GM18858 (cell line): ENCODE results near the gene SPEM1.

Experiments
- ATAC-seq: cut with Tn5 transposase; IDR thresholded peaks from one replicate; pipeline ENCODE4 v1.9.1; 2021; ENCODE audit not compliant: unreplicated experiment

SPEM1 gene

GRCh38 chr17:7396147-7396546 is 24.0 kb upstream of the SPEM1 start:
- no peak for ATAC-seq

GRCh38 chr17:7398612-7399011 is 21.5 kb upstream of the SPEM1 start:
- no peak for ATAC-seq

GRCh38 chr17:7403043-7403726 is 16.9 kb upstream of the SPEM1 start:
- ATAC-seq: no peak

GRCh38 chr17:7403727-7403976 is 16.5 kb upstream of the SPEM1 start:
- no peak for ATAC-seq

- peak; percentile 79 for ATAC-seq
These were observed 16.0 kb upstream of the SPEM1 start, which contains the start of gene TMEM256 for GRCh38 chr17:7403977-7404736. TMEM256 (minus strand) TSS chr17:7404097; CDS start chr17:7404084, 13 bp downstream.

- ATAC-seq: no peak
These were observed 15.3 kb upstream of the SPEM1 start for GRCh38 chr17:7404737-7405349.

- no peak for ATAC-seq
These were observed 14.5 kb upstream of the SPEM1 start for GRCh38 chr17:7405350-7406234.

GRCh38 chr17:7406235-7406825 is 13.8 kb upstream of the SPEM1 start:
- no peak for ATAC-seq

- no peak for ATAC-seq
These were observed 13.0 kb upstream of the SPEM1 start for GRCh38 chr17:7407082-7407481.

- no peak for ATAC-seq
These were observed 12.5 kb upstream of the SPEM1 start, which contains the start of gene NLGN2 for GRCh38 chr17:7407485-7408251. NLGN2 (plus strand) TSS chr17:7407845; CDS start chr17:7408256, 411 bp downstream.

- ATAC-seq: no peak
These were observed 11.8 kb upstream of the SPEM1 start for GRCh38 chr17:7408252-7408727.

- ATAC-seq: no peak
These were observed 11.3 kb upstream of the SPEM1 start for GRCh38 chr17:7408863-7409262.

GRCh38 chr17:7409716-7410115 is 10.4 kb upstream of the SPEM1 start:
- ATAC-seq: no peak

- no peak for ATAC-seq
These were observed 9.3 kb upstream of the SPEM1 start for GRCh38 chr17:7410634-7411426.

GRCh38 chr17:7411427-7411750 is 8.7 kb upstream of the SPEM1 start:
- ATAC-seq: no peak

GRCh38 chr17:7413346-7413985 is 6.7 kb upstream of the SPEM1 start:
- ATAC-seq: no peak

GRCh38 chr17:7414837-7415236 is 5.3 kb upstream of the SPEM1 start:
- ATAC-seq: no peak

- ATAC-seq: no peak
These were observed 4.3 kb upstream of the SPEM1 start for GRCh38 chr17:7415784-7416183.

GRCh38 chr17:7416323-7416722 is 3.8 kb upstream of the SPEM1 start:
- ATAC-seq: no peak
